ENCODE measurements around the gene PARVA.

PARVA gene

DNA sequence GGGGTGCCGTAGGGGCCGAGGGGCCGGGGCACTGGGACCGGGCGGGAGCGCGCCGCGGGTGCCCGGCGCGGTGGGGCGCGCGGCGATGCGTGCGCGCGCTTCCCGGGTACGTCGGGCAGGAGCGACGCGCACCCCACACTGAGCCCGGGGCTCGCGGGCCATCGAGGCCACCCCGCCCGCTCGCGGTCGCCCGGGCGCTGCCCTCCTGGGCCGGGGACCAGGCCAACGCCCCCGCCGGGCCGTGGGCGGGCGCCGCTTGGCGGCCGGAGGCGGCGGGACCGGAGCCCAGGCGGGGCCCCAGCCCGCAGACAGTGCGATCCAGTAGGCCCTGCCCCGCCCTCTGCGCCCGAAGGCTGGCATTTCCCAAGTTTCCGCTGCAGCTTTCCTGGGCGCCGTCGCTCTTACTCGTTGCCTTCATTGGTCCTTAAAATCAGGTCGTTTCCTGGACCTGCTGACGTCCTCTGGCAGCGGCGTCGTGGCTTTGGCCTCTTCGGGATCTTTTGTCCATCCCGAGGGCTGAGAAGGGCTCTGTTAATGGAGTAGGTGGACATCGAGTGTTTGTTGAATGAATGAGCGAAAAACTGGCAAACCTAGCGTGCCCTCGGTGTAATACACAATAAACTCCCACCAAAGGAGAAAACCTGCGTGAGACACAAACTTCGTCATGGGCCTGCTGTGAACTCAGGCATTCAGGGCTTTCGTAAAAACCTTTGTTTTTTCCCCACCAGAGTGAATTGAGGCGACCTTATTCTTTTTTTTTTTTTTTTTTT, 638 bp downstream of the PARVA start:
- DNase-seq = no peak

DNA sequence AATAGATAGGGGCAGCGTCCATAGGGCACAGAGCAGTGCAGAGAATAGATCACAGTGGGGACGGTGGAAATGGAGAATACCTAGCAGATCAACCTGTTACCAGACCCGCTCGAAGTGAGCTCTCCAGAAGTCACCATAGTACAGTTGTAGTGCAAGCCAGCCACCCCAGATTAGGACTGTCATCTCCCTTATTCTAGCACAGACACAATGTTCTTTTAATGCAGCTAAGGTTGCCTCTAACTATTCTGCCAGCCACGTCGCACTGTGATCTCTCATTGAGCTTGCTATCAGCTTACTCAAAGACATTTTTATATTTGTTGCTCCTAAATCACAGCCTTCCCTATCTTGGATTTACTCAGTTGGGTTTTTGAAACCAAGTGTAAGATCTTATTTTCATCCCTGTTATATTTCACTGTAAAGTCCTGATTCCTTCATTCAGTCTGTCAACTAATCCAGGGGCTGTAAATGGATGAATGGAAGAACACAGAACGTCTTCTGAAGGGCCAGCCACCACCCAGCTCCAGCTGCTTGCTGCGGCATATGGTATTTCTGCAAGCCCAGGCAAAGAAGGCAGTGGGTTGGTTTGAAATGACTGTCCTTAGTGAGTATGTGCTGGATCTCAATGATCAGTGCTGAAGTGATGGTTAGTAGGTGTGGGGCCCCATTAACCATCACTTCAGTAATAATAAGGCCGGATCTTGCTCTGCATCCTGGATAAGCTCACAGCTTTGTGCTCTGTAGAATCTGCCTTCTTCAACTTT, 3.4 kb downstream of the PARVA start:
- DNase-seq = no peak

DNA sequence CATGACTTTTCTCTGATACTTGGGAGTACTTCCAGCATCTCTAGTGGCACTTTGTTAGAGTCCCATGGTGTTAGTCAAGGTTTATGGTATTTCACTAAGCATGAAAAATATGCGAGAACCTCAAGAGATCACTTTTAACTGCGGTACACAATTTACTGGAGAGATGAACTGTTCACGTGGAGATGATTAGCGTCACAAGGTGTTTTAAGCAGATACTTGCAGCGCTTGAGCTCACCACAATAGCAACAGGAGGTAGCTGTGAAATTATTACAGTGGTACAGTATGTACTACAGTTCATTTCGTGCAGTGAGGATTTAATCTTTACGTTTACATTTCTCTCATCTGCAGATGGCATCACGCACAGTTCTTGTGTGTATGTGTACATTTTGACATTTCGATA, 4.5 kb downstream of the PARVA start:
- DNase-seq = no peak

DNA sequence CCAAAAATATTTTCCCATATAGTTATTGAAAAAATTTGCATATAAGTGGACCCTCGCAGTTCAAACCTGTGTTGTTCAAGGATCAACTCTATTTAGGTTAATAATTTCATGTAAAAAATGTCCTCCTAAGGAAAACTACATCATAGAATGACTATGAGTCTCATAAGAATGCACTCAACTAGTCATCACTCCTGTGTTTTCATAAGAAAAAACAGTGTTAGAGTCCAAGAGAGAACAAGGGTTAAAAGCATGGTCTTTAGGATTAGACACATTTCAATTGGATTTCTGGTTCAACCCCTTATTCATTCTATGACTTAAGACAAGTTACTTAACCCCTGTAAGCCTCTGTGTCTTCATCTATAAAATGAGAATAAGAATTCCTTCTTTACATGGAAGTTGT, 5.1 kb downstream of the PARVA start:
- DNase-seq = no peak

DNA sequence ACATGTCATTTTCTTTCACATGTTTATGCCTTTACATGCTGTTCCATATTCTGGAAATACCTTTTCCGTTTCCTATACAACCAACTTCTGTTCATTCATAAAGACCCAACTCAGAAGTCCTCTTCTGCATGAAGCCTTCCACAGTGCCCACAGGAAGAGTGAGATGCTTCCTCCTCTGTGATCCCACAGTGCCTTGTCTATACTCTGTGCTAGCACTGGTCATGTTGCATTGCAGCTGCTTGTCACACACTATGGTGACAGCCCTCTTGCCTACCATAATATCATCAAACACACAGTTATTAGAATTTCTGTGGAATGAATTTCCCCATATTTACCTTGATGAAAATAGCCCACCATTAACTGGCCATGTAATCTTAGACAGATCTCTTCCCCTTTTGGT, 8.9 kb downstream of the PARVA start:
- DNase-seq = no peak

DNA sequence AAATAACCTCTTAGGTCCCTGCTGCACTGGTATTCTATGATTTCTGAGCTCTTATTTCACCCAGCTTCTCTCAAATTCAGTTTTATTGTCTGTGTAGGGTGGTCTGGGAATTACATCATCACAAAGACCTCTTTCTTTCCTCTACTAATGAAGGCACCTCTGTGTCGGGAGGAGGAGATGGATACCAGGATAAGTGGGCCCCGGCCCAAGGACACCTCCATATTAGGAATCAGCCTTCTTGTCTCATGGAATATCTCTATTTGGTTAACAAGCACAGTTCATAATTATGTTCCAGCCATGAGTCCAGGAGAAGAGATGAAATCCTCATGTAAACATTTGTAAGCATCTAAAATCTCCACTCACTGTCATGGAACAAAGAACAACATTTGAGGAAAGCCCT, 9.4 kb downstream of the PARVA start:
- DNase-seq = no peak

DNA sequence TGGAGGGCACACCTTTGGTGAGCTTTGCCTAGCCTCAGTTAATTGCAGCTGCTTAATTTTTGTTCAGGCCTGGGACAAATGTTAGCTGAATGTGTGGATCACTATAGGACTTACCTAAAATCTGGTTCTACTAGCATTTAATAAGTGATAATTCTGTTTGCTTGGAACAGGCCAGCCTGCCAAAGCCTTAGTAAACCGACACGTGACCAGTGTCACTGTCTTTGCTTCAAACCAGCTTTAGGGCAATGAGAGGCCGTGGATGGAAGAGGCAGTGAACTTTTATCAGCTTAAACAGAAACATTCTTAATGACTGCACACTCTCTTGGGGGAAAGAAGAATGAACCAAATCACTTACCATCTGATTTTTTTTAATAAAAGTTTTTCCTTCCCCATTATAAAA, 10.8 kb downstream of the PARVA start:
- no peak for DNase-seq

DNA sequence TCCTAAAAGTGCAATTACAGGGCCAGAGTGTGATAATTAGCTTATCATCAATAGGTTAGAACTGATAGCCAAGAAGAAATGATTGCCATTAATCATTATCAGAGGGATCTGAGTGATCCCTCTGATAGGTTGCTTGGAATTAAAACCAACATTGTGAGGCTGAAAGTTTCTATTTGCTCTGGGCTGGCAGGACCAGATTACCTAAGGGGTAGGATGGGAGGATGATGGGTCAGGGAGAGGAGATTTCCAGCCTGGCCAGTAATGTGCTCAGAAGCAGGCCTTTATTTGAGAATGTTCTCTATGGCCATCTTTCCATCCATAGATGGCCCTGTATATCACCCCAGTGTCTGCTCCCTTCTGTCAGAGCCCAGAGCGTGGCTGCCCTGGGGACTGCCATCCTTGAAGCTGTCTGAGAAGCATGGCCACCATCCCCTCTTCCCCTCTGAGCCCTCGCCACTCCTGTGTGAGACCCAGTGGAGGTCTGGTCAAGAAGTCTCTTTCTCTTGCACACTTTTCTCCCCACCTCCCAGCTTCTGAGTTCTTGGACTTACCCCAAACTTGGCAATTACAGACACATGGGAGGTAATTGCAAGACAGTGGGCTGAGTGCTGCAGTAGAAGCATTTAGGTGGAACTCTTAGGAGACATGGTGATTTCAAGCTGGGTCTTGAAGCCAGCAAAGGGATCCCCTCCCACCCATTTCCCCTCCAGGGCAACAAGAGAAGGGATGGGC, 11.7 kb downstream of the PARVA start:
- no peak for DNase-seq

DNA sequence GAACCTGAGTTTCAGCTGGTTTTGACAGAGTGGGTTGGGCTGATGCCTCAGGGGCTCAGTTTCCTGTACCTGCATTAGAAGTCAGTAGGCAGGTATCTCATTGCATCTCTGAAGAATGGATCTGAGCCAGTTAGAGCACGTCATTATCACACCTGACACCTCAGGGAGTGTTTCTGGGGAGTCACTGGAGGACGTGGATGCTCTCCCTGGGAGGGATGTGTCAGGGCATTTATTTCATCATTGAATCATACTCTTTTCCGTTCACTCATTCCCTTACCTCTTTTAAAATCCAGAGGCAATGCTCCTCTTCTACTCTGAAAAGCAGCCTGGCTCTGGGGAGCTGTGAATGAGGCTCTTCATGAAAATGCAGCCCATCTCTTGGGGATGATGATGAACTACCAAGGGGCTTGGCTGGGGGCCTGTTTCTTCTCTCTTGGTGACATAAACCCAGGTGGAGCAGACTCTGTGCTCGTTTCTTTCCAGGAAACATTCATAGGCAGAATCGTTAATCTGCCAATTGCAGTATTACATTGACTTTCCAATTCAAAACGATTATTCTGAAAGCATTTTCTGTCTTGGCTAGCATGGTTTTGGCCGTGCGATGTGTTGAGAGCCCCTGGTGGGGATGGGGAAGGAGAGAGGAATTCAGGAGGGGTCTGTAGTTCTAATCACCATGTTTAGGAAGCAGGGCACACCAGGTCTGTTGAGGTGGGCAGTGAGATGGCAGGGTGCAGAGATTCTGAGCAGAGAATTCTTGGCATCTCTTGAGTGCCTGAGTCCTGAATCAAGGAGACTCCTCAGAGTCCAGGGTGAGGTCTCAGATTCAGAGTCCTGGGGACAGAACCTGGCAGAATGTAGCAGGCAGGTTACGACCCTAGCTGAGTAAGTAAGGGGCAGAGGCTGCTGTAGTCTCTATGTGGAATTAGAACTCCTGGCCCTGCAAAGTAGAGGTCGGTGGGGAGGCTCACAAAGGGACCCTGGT, 12.6 kb downstream of the PARVA start:
- DNase-seq = no peak

DNA sequence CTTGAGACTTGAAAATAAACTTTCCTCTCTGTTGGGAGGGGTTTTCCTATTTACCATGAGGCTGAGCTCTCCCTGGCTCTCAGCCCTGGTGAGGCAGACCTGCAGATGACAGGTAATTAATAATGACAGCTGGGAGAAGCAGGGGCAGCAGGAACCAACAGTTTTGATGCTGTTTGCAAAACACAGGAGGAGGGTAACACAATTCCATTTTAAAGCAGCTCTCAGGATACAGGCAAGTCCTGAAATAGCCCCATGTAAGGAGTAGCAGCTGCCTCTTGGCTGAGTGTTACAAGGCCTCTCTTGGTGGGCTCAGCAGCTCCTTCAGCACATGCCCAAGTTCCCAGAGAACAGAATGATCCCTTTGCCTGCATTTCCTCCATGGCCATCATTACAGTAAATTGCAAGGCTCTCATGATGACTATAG, 13.3 kb downstream of the PARVA start:
- DNase-seq = no peak

DNA sequence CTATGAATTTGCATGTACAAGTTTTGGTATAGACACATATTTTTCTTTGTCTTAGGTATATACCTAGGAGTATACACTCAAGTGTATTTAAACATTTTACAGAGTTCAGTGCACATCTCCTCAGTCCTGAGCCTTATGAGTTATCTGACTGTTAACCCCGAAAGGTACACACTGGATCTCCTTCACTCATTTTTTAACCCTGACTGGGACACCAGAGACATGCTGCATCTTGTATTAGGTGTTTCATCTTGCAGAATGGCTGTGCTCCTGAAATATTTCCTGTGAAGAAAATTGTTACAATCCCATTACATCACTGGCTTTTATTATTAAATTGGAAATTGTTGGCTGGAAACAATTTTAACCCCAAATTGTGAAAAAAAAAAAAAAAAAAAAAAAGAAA, 15.3 kb downstream of the PARVA start:
- no peak for DNase-seq

DNA sequence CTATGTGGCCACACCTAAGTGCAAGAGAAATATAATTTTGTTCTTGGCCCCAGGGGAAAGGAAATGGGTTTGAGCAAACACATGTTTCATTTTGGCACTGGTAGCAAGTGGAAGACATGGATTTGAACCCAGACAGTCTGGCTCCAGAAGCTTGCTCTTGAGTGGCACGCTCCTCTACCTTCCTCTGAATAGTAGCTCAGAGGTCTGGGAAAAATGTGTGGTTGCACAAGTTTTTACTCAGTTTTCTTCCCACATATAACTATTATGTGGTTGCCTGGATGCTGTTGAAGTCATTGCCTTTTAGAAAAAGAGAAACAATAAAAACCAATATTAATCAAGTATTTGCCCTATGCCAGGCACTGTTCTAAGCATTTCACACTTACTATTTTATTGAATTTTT, 16.3 kb downstream of the PARVA start:
- DNase-seq = no peak

DNA sequence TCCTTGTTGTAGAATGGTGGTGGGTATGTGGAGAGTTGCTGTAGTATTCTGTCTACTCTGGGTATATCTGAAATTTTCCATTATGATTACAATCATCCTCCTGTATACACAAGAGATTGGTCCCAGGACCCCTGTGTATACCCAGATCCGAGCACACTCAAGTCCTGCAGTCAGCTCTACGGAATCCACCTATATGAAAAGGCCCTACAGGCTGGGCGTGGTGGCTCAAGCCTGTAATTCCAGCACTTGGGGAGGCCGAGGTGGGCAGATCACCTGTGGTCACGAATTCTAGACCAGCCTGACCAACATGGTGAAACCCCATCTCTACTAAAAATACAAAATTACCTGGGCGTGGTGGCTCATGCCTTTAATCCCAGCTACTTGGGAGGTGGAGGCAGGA, 17.2 kb downstream of the PARVA start:
- DNase-seq = no peak

DNA sequence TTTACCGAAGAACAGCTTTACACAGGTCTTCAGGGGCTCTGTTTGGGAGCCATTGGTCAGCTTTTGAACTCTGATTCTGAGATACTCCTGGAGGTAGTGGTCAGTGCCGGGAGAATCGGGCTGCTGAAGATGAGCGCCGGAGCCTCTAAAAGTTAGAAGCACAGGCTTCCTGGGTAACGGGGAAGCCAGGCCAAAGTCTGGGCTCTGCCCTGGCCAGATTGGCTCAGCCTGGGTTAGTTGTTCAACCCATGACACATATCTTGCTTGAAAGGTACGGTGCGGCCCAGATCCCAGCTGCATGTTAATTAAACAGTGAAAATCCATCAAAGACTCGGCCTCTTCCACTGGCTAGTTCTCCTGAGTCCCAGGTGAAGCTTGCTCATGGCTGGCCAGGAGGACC, 18.0 kb downstream of the PARVA start:
- DNase-seq = no peak

DNA sequence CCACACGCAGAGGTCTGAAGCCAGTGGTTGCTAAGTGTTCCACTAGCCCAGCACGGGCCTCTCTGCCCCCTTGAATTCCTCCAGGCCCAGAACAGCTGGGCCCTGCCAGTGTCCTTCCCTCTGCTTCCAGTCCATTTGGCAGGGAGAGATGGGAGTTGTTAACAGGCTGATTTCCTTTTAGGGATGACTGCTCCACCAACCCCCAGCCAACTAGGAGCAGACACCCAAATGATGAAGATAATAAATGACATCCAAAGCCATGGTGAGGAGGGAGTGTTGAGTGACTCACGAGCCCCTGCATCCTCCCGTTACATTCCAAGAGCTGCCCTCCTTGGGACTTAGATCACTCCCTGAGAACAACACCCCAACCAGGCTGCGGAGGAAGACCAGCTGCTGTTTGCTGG, 20.6 kb downstream of the PARVA start:
- DNase-seq = no peak

DNA sequence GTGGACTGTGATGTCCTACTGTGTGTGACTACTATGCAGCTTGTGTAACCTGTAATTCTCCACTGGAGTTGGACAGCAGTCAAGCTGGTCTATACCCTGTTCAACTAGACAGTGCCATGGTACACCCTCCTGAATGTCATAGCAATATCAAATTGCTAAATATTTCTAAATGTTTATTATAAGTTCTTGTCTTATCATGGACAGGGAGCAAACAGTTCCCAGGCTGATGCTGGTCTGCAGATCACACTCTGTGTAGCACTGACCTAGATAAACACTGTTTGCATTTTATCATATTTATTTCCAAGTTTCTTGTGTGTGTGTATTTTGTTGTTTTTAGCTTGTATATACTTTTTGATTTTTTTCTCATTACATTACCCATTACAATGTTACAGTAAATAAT, 22.0 kb downstream of the PARVA start:
- no peak for DNase-seq

DNA sequence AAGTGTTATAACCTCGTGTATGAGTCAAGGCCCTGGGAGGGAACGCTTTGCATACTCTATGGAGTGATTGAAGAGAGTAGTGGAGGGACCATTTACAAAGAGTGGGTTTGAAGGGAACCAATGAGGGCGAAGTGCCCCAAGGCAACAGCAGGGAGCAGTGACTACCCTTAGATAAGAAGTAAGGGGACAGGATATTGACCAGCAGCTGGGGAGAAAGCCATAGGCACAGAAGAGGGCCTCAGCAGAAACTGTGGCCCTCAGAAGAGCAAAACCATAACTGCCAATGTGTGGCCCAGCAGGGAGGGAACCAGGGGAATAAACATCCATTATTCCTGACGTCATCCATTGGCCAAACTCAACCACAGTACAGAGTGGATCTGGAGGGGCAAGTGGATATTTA, 24.7 kb downstream of the PARVA start:
- DNase-seq = no peak

DNA sequence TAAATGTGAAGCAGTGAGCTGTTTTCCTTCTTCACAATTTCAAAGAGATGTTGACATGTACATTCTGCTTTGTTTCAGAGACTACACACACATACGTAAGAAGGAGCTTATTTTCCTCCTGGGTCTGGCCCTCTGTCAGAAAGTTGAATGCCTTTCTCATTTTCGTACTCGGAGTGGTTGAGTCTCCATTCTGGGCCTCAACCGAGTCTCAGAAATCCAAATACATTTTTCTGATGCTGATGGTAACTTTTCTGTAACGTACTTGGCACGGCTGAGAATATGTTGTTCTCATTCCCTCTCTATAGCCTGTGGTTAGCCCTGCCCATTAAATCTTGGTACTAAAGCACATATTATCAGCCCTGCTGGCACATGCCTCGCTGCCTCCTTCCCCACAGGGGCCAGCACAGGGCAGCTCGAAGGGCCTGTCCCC, 25.3 kb downstream of the PARVA start:
- no peak for DNase-seq

DNA sequence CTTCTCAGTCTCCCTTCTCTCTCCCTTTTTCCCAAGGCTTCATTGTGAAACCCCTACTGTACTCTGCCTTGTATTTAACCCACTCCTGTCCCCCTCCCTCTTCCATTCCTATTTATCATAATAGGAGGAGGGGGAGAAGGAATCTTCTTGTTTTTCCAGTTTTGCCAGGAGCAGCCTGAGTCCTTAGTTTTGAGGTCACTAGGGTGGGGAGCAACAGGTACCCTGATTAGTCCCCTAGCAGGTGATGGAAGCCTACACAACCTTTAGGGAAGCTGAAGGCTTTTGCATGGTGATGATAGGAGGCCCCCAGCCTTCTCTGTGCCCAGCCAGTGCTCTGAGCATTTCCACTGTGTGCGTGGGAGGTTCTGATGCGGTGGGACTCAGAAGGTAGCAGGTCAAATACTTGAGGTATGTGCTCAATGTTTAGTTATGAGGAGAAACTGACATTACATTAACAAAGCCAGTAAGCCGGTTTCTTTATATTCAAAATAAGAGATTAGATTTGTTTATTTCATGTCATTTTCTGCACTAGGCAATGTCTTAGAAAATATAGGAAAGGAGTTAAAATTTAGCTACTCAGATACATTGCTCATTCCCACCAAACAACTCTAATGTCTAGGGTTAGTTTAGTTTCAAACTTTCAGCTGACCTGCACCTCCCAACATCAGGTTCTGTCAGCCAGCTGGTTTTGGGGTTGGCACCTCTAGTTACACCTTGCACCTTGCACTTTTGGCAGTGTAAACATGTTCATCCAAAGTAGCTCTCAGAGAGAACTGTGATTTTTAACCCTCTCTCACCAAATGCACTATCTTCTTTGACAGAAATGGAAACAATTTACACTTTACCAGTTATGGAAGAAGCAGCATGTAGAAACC, 26.0 kb downstream of the PARVA start:
- no peak for DNase-seq

DNA sequence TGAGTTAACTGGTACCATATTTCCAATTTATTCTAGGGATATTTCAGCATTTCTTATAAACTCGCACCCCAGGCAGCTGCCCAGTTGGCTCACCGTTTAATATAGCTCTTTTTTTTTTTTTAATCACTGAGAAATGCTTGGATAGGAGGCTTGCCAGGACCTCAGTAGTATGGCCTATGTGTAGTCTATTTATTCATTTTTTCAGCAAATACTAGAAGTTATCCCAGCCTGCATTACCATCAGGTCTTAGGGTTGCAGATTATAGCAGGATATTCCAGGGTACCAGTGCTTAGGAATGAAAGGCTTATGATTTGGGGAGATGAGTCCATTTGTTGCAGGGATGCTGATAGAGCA, 26.6 kb downstream of the PARVA start:
- DNase-seq = no peak

DNA sequence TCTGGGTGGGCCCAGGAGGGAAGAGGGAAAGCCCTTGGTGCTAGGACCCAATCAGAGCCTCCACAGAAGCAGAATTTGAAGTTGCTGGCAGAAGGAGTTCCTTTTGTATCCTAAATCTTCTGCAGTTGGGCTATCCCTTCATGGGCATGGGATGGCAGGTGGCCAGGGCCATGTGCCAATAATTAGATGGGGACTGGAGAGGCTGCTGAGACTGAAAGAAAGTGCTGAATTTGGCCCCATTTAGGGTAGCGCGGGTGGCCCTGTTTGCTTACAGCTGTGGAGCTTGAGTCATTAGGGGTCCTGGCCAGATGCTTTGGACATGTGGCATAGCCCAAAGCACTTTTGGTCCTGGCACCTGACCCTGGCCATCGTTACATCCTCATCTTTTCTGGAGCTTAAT, 27.1 kb downstream of the PARVA start:
- DNase-seq = no peak

Measured in NCI-H1048 (cell line).